Mucosa of gallbladder (tissue), 1 donor: Measurements from ENCODE around the gene TTC5. TPM values are rescaled to one million over a fixed set of nuclear protein-coding genes. Genes with fewer than 3 reads are reported as not detected.
"Not testable (repeated sequence)": the region's sequence is repeated elsewhere in the genome, so short reads cannot be mapped to it uniquely, and the experiment has no call there.

Experiments used
- DNase-seq: peaks from one replicate; pipeline ENCODE4 v3.0.0-alpha.2; 2020; ENCODE audit warnings: low spot score
- total RNA-seq: library from RNA; stranded (reverse); gene quantifications from one replicate; pipeline ENCODE4 v1.2.1, GENCODE V29; 2021
- donor health status: DM: no; HTN: no; CAD: no.

Gene TTC5
- total RNA-seq, 1 donor from 2014 or later = 19.1 TPM

DNA sequence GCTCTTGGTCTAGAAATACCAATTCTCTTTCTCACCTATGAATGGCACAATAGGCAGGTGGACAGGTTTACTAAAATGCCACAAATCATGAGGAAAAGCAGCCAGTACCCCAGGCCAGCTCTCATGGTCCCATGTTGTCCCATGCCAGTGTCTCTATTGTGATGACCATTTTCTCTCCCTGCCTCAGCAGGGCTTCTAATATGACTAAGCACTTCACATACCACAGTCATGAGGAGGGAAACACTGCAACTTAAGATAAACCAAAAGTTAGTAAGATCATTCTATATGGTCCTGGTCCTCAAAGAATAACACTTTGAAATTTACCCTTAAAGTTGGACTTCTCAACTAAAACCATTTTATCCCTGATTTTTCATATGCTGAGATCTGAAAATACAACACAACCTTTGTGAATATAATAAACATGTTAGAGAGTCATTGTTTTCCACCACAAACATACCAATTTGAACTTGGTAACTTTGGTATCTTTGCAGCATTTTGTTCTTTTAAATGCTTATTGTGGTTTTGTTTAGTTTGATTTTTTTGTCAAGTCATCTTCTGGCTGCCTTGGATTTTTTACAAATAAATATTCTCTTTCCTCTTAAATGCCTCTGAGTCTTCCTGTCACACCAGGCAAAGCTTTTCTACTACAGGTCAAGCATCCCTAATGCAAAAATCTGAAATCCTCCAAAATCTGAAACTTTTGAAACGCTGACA, 3.6 kb downstream of the TTC5 start:
- no peak for DNase-seq

DNA sequence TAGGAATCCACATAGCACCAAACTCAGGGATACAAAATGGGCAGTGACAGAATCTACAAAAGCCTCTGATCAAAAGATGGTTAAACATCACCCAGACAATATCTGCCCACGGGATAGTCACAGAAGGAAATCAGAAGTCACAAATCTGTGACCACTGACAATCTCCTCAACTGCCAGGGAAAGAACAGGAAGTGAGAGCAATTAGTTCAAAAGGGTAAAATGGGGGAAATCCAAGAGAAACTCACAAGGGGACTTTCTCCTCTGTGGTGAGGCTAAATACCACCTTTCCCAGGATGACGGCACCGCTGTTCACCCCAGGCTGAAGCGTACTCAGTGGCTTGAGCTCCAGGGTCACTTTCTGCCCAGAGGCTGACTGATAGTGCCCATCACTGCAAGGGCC, 10.7 kb downstream of the TTC5 start:
- no peak for DNase-seq

DNA sequence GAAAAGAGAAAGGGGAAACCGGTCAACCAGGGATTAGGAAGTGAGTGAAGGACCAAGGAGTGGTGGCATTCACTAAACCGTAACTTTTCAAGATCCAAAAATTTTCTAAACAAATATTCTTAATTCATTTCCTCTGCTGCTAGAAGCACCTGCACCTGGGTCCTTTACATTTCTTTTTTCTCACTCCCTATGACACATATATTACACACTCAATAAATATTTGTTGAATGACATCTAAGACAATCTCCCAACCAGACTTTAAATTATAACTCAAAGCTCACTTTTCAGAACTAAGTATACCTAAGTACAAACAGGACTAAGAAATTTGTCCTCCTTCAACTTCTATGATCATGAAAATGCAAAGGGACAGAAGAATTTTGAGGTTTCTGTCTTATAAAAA, 11.1 kb downstream of the TTC5 start:
- no peak for DNase-seq

DNA sequence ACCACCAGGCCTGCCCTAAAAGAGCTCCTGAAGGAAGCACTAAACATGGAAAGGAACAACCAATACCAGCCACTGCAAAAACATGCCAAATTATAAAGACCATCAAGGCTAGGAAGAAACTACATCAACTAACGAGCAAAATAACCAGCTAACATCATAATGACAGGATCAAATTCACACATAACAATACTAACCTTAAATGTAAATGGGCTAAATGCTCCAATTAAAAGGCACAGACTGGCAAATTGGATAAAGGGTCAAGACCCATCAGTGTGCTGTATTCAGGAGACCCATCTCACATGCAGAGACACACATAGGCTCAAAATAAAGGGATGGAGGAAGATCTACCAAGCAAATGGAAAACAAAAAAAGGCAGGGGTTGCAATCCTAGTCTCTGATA, 23.8 kb downstream of the TTC5 start:
- not testable (repeated sequence) for DNase-seq

DNA sequence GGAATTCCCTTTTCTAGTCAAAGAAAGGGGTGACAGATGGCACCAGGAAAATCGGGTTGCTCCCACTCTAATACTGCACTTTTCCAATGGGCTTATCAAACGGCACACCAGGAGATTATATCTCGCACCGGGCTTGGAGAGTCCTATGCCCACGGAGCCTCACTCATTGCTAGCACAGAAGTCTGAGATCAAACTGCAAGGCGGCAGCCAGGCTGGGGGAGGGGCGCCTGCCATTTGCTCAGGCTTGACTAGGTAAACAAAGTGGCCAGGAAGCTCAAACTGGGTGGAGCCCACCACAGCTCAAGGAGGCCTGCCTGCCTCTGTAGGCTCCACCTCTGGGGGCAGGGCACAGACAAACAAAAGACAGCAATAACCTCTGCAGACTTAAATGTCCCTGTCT, 25.5 kb downstream of the TTC5 start:
- not testable (repeated sequence) for DNase-seq

DNA sequence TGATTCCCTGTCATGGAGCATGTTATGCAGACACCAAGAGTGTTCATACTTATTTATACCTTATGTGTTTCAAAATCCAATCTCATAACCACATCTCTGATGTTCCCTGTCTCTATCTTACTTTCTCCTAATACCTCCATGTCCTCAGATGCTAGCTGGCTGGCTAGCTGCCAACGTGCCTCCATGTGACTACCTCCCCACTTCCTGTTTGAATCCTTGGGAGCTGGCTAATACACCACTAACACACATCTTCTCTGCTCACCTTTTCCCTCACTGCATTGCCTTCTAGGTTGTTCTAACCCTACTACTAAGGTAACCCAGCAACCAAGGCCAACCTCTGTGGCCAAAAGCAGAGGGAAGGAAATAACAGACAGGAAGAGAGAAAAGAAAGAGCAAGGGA, 27.3 kb downstream of the TTC5 start:
- DNase-seq = no peak

DNA sequence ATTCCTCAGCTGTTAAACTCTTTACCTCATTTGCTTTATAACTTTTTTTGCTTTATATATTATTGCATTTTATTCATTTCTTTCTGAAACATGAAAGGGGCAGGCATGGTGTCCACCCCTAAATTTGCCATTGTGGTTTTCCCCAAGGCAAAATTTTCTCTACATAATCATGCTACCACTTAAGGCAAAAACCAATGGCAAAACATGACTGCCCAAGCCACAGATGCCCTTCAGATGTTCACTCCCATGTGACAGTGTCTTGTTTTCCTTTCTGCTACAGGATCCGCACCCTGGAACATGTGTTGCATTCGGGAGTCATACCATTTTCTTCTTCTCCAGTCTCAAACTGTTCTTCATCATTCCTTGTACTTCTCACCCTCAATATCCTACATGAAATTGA, 28.3 kb downstream of the TTC5 start:
- no peak for DNase-seq

DNA sequence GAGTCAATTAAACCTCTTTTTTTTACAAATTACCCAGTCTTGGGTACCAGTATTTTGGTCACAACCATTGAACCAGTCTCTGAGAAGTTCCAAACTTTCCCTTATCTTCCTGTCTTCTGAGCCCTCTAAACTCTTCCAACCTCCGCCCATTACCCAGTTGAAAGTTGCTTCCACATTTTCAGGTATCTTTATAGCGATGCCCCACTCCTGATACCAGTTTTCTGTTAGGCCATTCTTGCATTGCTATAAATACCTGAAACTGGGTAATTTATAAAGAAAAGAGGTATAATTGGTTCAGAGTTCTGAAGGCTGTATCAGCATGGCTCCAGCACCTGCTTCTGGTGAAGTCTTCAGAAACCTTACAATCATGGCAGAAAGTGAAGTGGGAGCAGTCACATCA, 31.7 kb downstream of the TTC5 start:
- DNase-seq = no peak

DNA sequence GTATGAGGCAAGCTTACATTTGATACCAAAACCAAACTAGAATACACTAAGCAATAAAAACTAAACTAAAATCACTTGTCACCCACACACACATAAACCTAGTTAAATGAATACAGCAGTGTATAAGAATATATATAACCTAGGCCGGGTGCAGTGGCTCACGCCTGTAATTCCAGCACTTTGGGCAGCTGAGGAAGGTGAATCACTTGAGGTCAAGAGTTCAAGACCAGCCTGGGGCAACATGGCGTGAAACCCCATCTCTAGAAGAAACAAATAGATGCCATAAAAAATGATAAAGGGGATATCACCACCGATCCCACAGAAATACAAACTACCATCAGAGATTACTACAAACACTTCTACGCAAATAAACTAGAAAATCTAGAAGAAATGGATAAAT, 41.4 kb downstream of the TTC5 start:
- not testable (repeated sequence) for DNase-seq

DNA sequence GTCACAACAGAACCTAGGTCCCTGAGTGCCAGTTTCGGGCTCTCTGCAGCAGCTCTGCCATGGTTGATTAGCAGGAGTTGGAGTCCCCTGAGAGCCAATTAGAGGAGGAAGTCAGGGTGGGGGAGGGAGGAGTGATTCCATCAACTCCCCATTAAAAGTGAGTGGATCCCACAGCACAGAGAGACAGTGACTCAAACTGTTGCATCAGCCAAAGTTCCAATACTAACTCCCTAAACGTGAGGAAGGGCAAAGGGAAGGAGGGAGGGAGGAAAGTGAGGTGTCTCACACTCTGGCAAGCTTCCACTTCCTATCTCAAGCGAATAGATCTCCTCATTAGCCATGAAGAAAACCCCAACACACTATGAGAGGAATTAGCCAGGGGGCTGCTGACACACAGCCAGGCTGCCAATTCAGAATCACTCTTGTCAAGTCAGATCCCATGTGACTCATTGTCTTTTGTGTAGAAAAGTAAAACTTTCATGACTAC, 43.1 kb downstream of the TTC5 start:
- DNase-seq = no peak

DNA sequence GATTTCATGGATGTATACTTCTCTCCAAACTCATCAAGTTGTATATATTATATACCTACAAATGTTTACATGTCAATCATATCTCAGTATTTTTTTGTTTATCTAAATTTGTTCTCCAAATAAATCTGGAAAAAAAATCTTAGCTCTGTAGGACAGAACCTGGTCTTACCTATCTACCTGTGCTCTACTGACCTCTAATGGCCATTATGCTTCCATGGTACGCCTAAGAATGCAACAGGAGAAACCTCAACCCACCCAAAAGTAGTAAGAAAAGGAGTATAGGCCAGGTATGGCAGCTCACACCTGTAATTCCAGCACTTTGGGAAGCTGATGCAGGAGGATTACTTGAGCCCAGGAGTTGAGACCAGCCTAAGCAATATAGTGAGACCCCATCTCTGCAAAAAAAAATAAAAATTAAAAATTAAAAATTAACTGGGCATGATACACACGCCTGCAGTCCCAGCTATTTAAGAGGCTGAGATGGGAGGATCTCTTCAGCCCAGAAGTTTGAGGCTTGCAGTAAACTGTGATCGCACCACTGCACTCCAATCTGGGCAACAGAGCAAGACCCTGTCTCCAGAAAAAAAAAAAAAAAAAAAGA, 58.0 kb downstream of the TTC5 start:
- DNase-seq = no peak

Other genes starting within 250 kb of the TTC5 start
- not detected for gene OR4L1, start 245.9 kb downstream of the TTC5 start, total RNA-seq
- gene OR4K17, start 195.2 kb downstream of the TTC5 start, total RNA-seq = not detected
- gene OR4N5, start 167.1 kb downstream of the TTC5 start, total RNA-seq = not detected
- not detected for gene OR11G2, start 115.1 kb downstream of the TTC5 start, total RNA-seq
- gene OR11H6, start 82.2 kb downstream of the TTC5 start, total RNA-seq = not detected
- not detected for gene OR11H7, start 77.0 kb downstream of the TTC5 start, total RNA-seq
- not detected for gene OR11H4, start 66.7 kb downstream of the TTC5 start, total RNA-seq
- gene CCNB1IP1, start 27.3 kb upstream of the TTC5 start, total RNA-seq = 40.1 TPM
- 15.5 TPM for gene PARP2, start 37.7 kb upstream of the TTC5 start, total RNA-seq
- 107 TPM for gene TEP1, start 107.5 kb upstream of the TTC5 start, total RNA-seq
- gene KLHL33, start 130.2 kb upstream of the TTC5 start, total RNA-seq = 0.92 TPM
- gene OSGEP, start 148.9 kb upstream of the TTC5 start, total RNA-seq = 35.4 TPM
- gene APEX1, start 149.3 kb upstream of the TTC5 start, total RNA-seq = 129 TPM
- 44.3 TPM for gene PIP4P1, start 155.5 kb upstream of the TTC5 start, total RNA-seq
- 61.5 TPM for gene PNP, start 163.5 kb upstream of the TTC5 start, total RNA-seq
- gene RNASE10, start 199.6 kb upstream of the TTC5 start, total RNA-seq = 0.86 TPM